Hepatocyte (in vitro differentiated cells): ENCODE data around the gene GCLC.

Experiments
- CTCF ChIP-seq: fragments of 200-600 bp; sonication (generic); IDR thresholded peaks from 2 replicates; pipeline ENCODE4 v1.5.1; 2016; ENCODE audit warnings: antibody characterized with exemption, mild to moderate bottlenecking; ENCODE audit not compliant: poor library complexity
- EZH2phosphoT487 ChIP-seq: fragments of 200-600 bp; sonication (generic); IDR thresholded peaks from one replicate; pipeline ENCODE4 v1.6.1; 2018; ENCODE audit warnings: antibody characterized with exemption, mild to moderate bottlenecking, low read depth, moderate library complexity; ENCODE audit not compliant: unreplicated experiment, severe bottlenecking

DNA sequence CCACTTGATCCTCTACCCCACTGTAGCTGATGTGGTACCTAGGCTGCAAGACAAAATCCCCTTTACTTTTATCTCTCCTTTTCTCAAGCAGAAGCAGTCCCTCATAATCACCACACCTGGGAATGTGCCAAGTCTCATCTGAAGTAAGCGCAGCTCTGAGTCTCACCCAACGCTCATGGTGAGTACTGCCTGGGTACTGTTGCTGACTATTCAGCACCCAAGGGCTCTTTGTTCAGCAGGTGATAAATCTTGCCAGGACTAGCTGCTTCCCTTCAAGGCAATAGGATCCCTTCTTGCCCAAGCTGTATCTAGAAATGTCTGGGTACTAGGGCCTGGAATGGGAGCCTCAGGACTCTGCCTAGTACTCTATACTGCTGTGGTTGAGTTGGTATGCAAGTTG is 70.9 kb downstream of the GCLC start:
- TF ChIP-seq EZH2phosphoT487: no peak
- TF ChIP-seq CTCF: no peak
